ENCODE results near the gene PAK5. TPM values are rescaled to one million over a fixed set of nuclear protein-coding genes. Genes with fewer than 3 reads are reported as not detected.

Gene PAK5
- total and polyA plus RNA-seq, 2 experiments from 2014 or later = not detected

DNA sequence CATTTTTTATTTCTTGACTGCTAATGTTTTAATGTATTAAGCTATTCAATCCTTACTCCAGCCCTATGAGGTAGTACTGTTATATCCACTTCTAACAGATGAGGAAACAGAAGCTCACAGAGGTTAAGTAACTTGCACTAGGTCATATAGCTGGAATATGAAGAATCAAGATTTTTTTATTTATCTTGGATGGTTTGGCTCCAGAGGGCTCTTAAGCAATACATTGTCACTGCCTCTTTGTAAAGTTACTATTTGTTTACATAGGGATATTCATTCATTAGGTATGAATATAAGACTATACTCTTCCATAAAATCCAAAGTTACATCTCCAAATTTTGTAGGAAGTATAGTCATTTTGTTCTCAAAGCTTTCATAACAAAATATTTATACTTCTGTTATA, 210.7 kb downstream of the PAK5 start:
- H3K4me1 ChIP-seq (ENCODE audit: insufficient read depth) = no peaks in the 10 kb centered on the region
- no peak for DNase-seq
- H3K27ac ChIP-seq = no peak overlapping the region
- no peak overlapping the region for H2AFZ ChIP-seq
- no peak overlapping the region for H3K4me3 ChIP-seq
- no peak overlapping the region for H3K9ac ChIP-seq
- H3K9me3 ChIP-seq (ENCODE audit: low read depth) = no peaks in the 10 kb centered on the region
- no peaks in the 10 kb centered on the region for H3K79me2 ChIP-seq (ENCODE audit: insufficient read depth)
- in situ Hi-C loops (cut with MboI) = no loop called here
- H3F3A ChIP-seq (ENCODE audit: insufficient read depth) = no peaks in the 10 kb centered on the region
- H3K36me3 ChIP-seq (ENCODE audit: low read depth) = no peaks in the 10 kb centered on the region
- H3K4me2 ChIP-seq (ENCODE audit: unreplicated experiment) = no peak overlapping the region
- TF ChIP-seq EZH2phosphoT487 (IDR thresholded peaks at IDR 0.05; ENCODE audit: insufficient read depth, low read depth) (no peak), EZH2 (IDR thresholded peaks at IDR 0.05; ENCODE audit: insufficient read depth, poor library complexity, severe bottlenecking) (no peak)
- H3K27me3 ChIP-seq (replicated peaks; ENCODE audit: insufficient read depth) = no peaks in the 10 kb centered on the region; the same call in 1 of the 2 replicates
- no peaks in the 10 kb centered on the region for H4K20me1 ChIP-seq (ENCODE audit: insufficient read depth)
- no peaks in the 10 kb centered on the region for H3K9me2 ChIP-seq (ENCODE audit: insufficient read depth)

DNA sequence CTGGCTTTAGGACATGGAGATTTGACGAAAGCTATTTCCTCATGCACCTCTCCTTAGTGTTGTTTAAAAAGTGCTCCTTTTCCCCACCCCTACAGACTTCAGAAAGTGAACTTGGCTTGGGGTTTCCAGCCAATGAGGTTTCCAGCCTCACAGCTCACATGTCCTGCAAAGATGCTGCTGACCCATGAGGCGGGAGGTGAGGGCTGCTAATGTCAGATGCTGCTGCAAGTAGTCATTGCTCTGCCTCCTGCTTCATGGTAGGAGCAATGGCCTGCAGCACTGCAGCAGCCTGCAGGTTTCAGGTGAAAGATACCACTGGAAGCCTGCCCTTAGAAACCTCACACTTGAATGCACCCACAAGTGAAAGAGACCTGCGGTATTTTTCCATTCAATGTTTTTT, 211.7 kb downstream of the PAK5 start:
- in situ Hi-C loops (cut with MboI) = no loop called here
- no peak overlapping the region for H3K4me2 ChIP-seq (ENCODE audit: unreplicated experiment)
- 24 to 33% methylated on average over 3 of the region's 3 CpGs for WGBS, 2 experiments (ENCODE audit: low coverage in 1 of 2, low lambda C conversion rate in 2 of 2, missing lambda C conversion rate in 2 of 2)

DNA sequence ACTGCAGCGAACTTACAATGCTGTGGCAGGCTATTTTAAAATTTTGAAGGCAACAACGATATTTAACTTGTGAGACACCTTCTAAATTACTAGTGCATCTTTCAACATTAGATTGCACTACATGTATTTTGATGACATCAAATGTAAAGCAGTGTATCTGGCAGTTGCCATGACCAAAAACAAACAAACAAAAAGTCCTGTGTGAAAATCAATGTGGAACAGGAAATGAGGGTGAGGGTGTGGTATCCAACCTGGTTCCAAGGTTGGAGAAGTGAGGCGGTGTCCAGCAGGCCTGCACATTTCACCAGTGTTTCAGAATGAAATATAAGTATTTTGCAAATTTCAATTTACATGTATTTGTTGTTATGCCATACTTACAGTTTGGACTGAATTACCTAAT, 212.5 kb downstream of the PAK5 start:
- DNase-seq = no peak
- in situ Hi-C loops (cut with MboI) = no loop called here
- no peaks in the 10 kb centered on the region for H3K9me3 ChIP-seq (ENCODE audit: low read depth)
- no peak overlapping the region for H3K27ac ChIP-seq
- no peaks in the 10 kb centered on the region for H3K4me1 ChIP-seq (ENCODE audit: insufficient read depth)
- H3F3A ChIP-seq (ENCODE audit: insufficient read depth) = no peaks in the 10 kb centered on the region
- TF ChIP-seq EZH2phosphoT487 (IDR thresholded peaks at IDR 0.05; ENCODE audit: insufficient read depth, low read depth) (no peak), EZH2 (IDR thresholded peaks at IDR 0.05; ENCODE audit: insufficient read depth, poor library complexity, severe bottlenecking) (no peak)
- H3K79me2 ChIP-seq (ENCODE audit: insufficient read depth) = no peaks in the 10 kb centered on the region
- H3K9ac ChIP-seq = no peak overlapping the region
- no peak overlapping the region for H3K4me2 ChIP-seq (ENCODE audit: unreplicated experiment)
- no peaks in the 10 kb centered on the region for H3K9me2 ChIP-seq (ENCODE audit: insufficient read depth)
- no peak overlapping the region for H2AFZ ChIP-seq
- H3K4me3 ChIP-seq = no peak overlapping the region
- 28 to 29% methylated on average over 3 of the region's 3 CpGs for WGBS, 2 experiments (ENCODE audit: low coverage in 1 of 2, low lambda C conversion rate in 2 of 2, missing lambda C conversion rate in 2 of 2)
- no peaks in the 10 kb centered on the region for H3K36me3 ChIP-seq (ENCODE audit: low read depth)
- H4K20me1 ChIP-seq (ENCODE audit: insufficient read depth) = no peaks in the 10 kb centered on the region
- no peaks in the 10 kb centered on the region; the same call in 1 of the 2 replicates for H3K27me3 ChIP-seq (replicated peaks; ENCODE audit: insufficient read depth)

More for the DNA sequence above, 211.7 kb downstream of the PAK5 start:
- H3K9me3 ChIP-seq (ENCODE audit: low read depth) = no peaks in the 10 kb centered on the region
- no peak overlapping the region for H3K4me3 ChIP-seq
- H4K20me1 ChIP-seq (ENCODE audit: insufficient read depth) = no peaks in the 10 kb centered on the region
- H3K27me3 ChIP-seq (replicated peaks; ENCODE audit: insufficient read depth) = no peaks in the 10 kb centered on the region; the same call in 1 of the 2 replicates
- H3K4me1 ChIP-seq (ENCODE audit: insufficient read depth) = no peaks in the 10 kb centered on the region
- no peak overlapping the region for H3K27ac ChIP-seq
- no peaks in the 10 kb centered on the region for H3K36me3 ChIP-seq (ENCODE audit: low read depth)
- H3K9ac ChIP-seq = no peak overlapping the region
- TF ChIP-seq EZH2 (IDR thresholded peaks at IDR 0.05; ENCODE audit: insufficient read depth, poor library complexity, severe bottlenecking) (no peak), EZH2phosphoT487 (IDR thresholded peaks at IDR 0.05; ENCODE audit: insufficient read depth, low read depth) (no peak)
- H2AFZ ChIP-seq = no peak overlapping the region
- H3K79me2 ChIP-seq (ENCODE audit: insufficient read depth) = no peaks in the 10 kb centered on the region
- no peak for DNase-seq
- no peaks in the 10 kb centered on the region for H3F3A ChIP-seq (ENCODE audit: insufficient read depth)
- H3K9me2 ChIP-seq (ENCODE audit: insufficient read depth) = no peaks in the 10 kb centered on the region

DNA sequence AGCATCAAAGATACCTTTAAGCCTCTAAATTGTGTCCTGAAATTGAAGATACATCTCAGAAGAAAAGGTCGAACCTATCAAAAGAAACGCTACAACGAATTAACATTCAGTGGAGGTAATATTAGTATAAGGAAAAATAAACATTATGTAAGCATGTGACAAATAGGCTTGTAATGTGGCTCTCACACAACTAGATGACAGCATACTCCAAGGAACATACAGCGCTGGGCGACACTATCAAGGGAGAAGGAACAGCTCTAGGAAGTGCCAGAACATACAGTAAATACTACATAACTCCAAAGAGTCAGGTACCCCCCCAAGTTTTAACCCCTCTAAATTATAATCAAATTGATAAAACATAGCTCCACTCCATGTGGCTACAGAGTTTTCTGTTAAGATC, 220.9 kb downstream of the PAK5 start:
- Histone ChIP-seq H3K27me3 (replicated peaks; ENCODE audit: insufficient read depth) (peaks cover 24% of the 10 kb centered on the region), H3K36me3 (ENCODE audit: low read depth) (no peaks in the 10 kb centered on the region)
- peak; percentile 43 for DNase-seq

More for the DNA sequence above, 220.9 kb downstream of the PAK5 start:
- H3K4me2 ChIP-seq (ENCODE audit: unreplicated experiment) = no peak overlapping the region
- H3K79me2 ChIP-seq (ENCODE audit: insufficient read depth) = no peaks in the 10 kb centered on the region
- in situ Hi-C loops (cut with MboI) = loop anchor here (25.0 kb wide), 1 partner anchor 856 kb away; no protein-coding TSS in a partner anchor
- H3K9me2 ChIP-seq (ENCODE audit: insufficient read depth) = no peaks in the 10 kb centered on the region
- no peaks in the 10 kb centered on the region for H4K20me1 ChIP-seq (ENCODE audit: insufficient read depth)
- TF ChIP-seq EZH2 (IDR thresholded peaks at IDR 0.05; ENCODE audit: insufficient read depth, poor library complexity, severe bottlenecking) = no peak
- TF ChIP-seq EZH2phosphoT487 (IDR thresholded peaks at IDR 0.05; ENCODE audit: insufficient read depth, low read depth) = no peak
- no peak overlapping the region for H3K27ac ChIP-seq
- H3K9ac ChIP-seq = no peak overlapping the region
- 69 to 71% methylated on average over 5 of the region's 5 CpGs for WGBS, 2 experiments (ENCODE audit: low coverage in 1 of 2, low lambda C conversion rate in 2 of 2, missing lambda C conversion rate in 2 of 2)
- no peaks in the 10 kb centered on the region for H3K9me3 ChIP-seq (ENCODE audit: low read depth)
- H3F3A ChIP-seq (ENCODE audit: insufficient read depth) = no peaks in the 10 kb centered on the region
- H2AFZ ChIP-seq = no peak overlapping the region
- H3K4me3 ChIP-seq = no peak overlapping the region
- no peaks in the 10 kb centered on the region for H3K4me1 ChIP-seq (ENCODE audit: insufficient read depth)

All from GM23248 (cell line).